ENCODE data around the gene SNHG17. TPM values are rescaled to one million over a fixed set of nuclear protein-coding genes. Genes with fewer than 3 reads are reported as not detected.
"Not testable (repeated sequence)": the region's sequence is repeated elsewhere in the genome, so short reads cannot be mapped to it uniquely, and the experiment has no call there.

SNHG17 gene
- total RNA-seq, 8 experiments from 2014 or later, result 12.4 to 69.3 (median 32.3) TPM

DNA sequence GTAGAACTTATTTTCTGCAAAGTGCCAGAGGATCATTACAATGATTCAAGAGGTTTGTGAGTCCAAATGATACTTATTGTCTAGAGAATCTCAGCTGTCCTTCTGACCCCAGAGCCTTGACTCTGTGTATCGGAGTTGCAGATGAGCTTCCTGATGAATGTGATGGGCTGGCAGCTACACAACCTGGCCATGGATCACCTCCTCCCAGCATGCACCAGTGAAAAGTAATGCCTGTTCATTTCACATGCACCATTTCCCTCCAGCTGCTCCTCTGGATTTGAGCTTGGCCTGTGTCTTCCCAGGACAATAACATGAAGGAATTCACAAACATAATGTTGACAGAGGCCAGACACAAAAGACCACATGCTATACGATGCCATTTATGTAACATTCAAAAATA is 30.0 kb downstream of the SNHG17 start:
- in situ Hi-C loops (cut with MboI; ENCODE audit: low pct_unique_long_range_greater_than_20kb in 2 of 9, low sequenced_read_pairs in 9 of 9, unreplicated experiment in 9 of 9), result loop anchor here in 2 of 9 experiments (25.0 kb wide), 2 partner anchors 168 to 343 kb away; no protein-coding TSS in a partner anchor
- no peak for ATAC-seq (replicated peaks in 6 of 8)
- 33 to 100% (median 96%) methylated on average over 1 to 2 of the region's 2 CpGs; no CpG with 5 or more reads in 2 of the 10 experiments for WGBS, 10 experiments

DNA sequence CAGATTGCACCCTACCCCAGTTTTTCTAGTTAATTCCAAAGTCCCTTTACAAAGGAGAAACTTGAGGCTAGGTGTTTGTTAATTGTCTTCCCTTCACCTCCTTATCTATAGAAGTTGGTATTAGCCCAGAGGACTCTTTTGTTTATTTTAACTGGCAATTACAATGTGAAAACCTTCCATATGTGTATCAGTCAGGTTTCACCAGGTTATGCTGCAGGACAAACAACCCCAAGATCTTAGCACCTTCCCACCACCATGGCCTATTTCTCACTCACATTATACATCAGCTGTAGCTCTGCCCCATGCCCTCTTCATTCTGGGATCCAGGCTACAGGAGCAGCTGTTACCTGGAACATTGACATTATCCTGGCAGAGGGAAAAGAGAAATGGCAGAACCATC is 31.1 kb downstream of the SNHG17 start:
- Histone ChIP-seq H3K4me1 (replicated peaks in 1 of 2) (no peaks in the 10 kb centered on the region), H3K27ac (no peak overlapping the region), H3K4me3 (no peak overlapping the region)
- in situ Hi-C loops (cut with MboI; ENCODE audit: low pct_unique_long_range_greater_than_20kb in 2 of 9, low sequenced_read_pairs in 9 of 9, unreplicated experiment in 9 of 9), result loop anchor here in 2 of 9 experiments (25.0 kb wide), 2 partner anchors 167 to 342 kb away; no protein-coding TSS in a partner anchor
- no peak for ATAC-seq (replicated peaks in 6 of 8)

More for the DNA sequence above, 30.0 kb downstream of the SNHG17 start:
- Histone ChIP-seq H3K4me1 (replicated peaks in 1 of 2) (no peaks in the 10 kb centered on the region), H3K4me3 (no peak overlapping the region), H3K27ac (no peak overlapping the region)

DNA sequence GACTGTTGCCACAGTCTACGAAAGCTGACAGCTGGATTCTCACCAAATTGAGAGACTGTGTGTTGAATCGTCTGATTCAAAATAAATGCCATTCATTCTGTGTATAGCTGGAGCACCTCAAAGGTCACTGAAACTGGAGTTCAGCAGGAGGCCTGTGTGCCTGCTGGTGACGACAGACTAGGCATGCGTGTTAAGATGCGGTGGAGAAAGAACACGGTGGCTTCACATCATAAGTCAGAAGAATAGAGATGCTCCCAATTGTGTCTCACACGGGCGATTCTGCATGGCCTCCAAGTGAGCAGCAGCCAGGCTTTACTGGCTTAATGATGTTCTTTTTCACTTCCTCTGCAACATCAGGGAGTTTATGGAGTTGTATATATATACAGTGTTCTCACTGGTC is 32.3 kb downstream of the SNHG17 start:
- no peak for ATAC-seq (replicated peaks in 6 of 8)
- no peak overlapping the region for H3K27ac ChIP-seq
- in situ Hi-C loops (cut with MboI; ENCODE audit: low pct_unique_long_range_greater_than_20kb in 2 of 9, low sequenced_read_pairs in 9 of 9, unreplicated experiment in 9 of 9), result loop anchor here in 2 of 9 experiments (25.0 kb wide), 2 partner anchors 166 to 341 kb away; no protein-coding TSS in a partner anchor
- 50 to 100% (median 88%) methylated on average over 1 to 7 of the region's 8 CpGs; no CpG with 5 or more reads in 1 of the 10 experiments for WGBS, 10 experiments
- H3K4me3 ChIP-seq, result no peak overlapping the region
- no peaks in the 10 kb centered on the region for H3K4me1 ChIP-seq (replicated peaks in 1 of 2)

DNA sequence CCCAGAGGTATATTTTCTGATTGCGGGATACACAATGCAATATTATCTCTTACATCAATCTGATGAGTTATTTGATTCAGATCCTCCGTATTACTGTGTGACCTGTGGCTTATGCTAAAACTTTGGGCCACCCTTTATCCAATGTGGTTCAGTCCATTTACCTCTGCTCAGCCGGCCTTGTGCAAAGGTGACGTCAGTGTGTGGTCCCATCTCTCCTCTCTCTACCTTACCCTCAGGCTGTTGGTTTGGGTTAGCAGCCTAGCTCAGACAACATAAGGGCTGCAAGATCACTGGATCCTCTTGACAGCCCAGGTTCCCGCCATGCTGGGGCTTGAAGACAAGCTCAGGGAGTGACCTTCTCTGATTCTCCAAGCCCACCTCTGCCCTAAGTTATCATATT is 33.0 kb downstream of the SNHG17 start:
- no peak for ATAC-seq (replicated peaks in 6 of 8)
- in situ Hi-C loops (cut with MboI; ENCODE audit: low pct_unique_long_range_greater_than_20kb in 2 of 9, low sequenced_read_pairs in 9 of 9, unreplicated experiment in 9 of 9), result loop anchor here in 2 of 9 experiments (25.0 kb wide), 2 partner anchors 165 to 340 kb away; no protein-coding TSS in a partner anchor
- H3K4me1 ChIP-seq (replicated peaks in 1 of 2), result no peaks in the 10 kb centered on the region
- no peak overlapping the region for H3K4me3 ChIP-seq
- 70 to 100% (median 83%) methylated on average over 1 to 2 of the region's 5 CpGs; no CpG with 5 or more reads in 3 of the 10 experiments for WGBS, 10 experiments
- no peak overlapping the region for H3K27ac ChIP-seq

DNA sequence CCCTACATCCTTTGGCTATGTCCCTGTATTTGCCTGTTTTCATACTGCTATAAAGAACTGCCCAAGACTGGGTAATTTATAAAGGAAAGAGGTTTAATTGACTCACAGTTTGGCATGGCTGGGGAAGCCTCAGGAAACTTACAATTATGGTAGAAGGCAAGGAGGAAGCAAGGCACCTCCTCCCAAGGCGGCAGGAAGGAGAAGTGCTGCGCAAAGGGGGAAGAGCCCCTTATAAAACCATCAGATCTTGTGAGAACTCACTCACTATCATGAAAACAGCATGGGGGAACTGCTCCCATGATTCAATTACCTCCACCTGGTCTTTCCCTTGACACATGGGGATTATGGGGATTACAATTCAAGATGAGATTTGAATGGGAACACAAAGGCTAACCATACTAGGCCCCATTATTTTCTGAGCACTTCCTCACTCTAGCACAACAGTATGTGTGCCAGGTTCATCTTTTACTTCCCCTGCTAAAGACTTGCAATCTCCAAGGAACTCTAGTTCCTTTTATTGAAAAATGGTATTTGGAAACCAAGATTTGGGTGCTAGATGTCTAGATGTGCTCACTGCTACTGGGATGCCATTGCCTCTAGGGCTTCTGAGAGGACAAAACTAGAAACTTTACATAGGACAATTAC is 39.3 kb downstream of the SNHG17 start:
- H3K27ac ChIP-seq; H3K4me1 ChIP-seq (replicated peaks in 1 of 2); ATAC-seq (replicated peaks in 6 of 8); H3K4me3 ChIP-seq; in situ Hi-C loops (cut with MboI; ENCODE audit: low pct_unique_long_range_greater_than_20kb in 2 of 9, low sequenced_read_pairs in 9 of 9, unreplicated experiment in 9 of 9): not testable (repeated sequence)
- WGBS, 10 experiments, result 75 to 95% (median 89%) methylated on average over 1 to 2 of the region's 2 CpGs; no CpG with 5 or more reads in 6 of the 10 experiments

DNA sequence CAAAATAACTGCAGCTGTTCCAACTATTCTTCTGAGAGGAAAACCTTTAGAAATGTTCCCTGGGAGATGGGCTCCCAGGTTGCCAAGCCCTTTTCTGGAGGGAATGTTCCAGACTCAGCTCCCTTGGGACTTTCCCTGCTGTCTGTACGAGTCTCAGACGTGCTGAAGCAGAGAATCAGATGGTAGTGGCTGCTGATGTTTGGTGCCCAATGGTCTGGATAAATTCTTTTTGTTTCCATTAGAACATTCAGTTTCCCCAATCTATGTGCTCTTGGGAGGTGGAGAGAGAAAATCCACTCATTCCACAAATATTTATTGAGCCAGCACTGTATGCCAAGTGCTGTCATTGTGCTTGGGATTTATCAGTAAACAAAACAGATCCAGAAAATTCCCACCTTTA is 40.0 kb downstream of the SNHG17 start:
- ATAC-seq (replicated peaks in 6 of 8), result no peak
- WGBS, 10 experiments, result 58 to 80% (median 64%) methylated on average over 1 to 2 of the region's 2 CpGs; no CpG with 5 or more reads in 7 of the 10 experiments
- no peak overlapping the region for H3K4me3 ChIP-seq
- in situ Hi-C loops (cut with MboI; ENCODE audit: low pct_unique_long_range_greater_than_20kb in 2 of 9, low sequenced_read_pairs in 9 of 9, unreplicated experiment in 9 of 9), result no loop called here
- no peak overlapping the region for H3K27ac ChIP-seq
- no peaks in the 10 kb centered on the region for H3K4me1 ChIP-seq (replicated peaks in 1 of 2)

DNA sequence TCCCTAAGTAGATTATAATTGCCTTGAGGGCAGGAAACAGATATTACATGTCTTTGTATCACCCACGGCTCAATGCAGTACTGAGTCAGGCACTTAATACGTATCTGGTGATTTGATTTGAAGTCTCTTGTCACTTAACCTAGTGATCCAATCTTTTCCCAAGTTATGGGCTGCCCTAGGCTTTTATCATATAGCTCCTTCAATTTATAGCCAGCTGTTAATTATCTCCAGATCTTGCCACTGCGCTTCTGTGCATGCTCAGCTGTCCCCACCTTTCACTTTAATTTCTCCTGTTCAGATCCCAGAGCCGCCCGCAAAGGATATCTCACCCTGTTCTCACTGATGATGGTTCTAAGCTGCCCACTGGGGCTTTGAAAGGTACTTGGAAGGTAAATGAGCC is 41.9 kb downstream of the SNHG17 start:
- in situ Hi-C loops (cut with MboI; ENCODE audit: low pct_unique_long_range_greater_than_20kb in 2 of 9, low sequenced_read_pairs in 9 of 9, unreplicated experiment in 9 of 9), result no loop called here
- ATAC-seq (replicated peaks in 6 of 8), result no peak
- WGBS, 10 experiments, result 0 to 100% (median 80%) methylated on average over 1 to 5 of the region's 5 CpGs; no CpG with 5 or more reads in 1 of the 10 experiments
- Histone ChIP-seq H3K4me1 (replicated peaks in 1 of 2) (no peaks in the 10 kb centered on the region), H3K27ac (no peak overlapping the region), H3K4me3 (no peak overlapping the region)

DNA sequence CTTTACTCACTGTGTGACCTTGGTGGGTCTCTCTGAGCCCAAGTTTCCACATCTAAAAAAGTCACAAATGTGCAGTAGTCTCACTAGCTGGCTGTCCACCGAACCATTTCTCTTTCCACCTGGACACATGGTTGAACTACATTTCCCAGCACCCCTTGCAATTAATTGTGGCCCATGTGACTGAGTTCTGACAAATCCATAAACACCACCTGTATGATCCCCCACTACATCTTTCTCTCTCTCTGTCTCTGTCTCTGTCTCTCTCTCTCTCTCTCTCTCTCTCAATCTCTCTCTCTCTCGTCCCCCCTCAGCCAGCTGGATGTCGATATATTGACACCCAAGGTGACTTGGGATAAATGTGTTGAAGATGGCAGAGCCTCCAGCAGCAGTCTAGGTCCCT is 42.8 kb downstream of the SNHG17 start:
- WGBS, 10 experiments, result 0 to 75% (median 55%) methylated on average over 1 to 3 of the region's 3 CpGs; no CpG with 5 or more reads in 2 of the 10 experiments
- no peak overlapping the region for H3K27ac ChIP-seq
- H3K4me3 ChIP-seq, result no peak overlapping the region
- no peaks in the 10 kb centered on the region for H3K4me1 ChIP-seq (replicated peaks in 1 of 2)
- peak in 1 of 8 experiments; percentile 34 for ATAC-seq (replicated peaks in 6 of 8)
- in situ Hi-C loops (cut with MboI; ENCODE audit: low pct_unique_long_range_greater_than_20kb in 2 of 9, low sequenced_read_pairs in 9 of 9, unreplicated experiment in 9 of 9), result no loop called here

DNA sequence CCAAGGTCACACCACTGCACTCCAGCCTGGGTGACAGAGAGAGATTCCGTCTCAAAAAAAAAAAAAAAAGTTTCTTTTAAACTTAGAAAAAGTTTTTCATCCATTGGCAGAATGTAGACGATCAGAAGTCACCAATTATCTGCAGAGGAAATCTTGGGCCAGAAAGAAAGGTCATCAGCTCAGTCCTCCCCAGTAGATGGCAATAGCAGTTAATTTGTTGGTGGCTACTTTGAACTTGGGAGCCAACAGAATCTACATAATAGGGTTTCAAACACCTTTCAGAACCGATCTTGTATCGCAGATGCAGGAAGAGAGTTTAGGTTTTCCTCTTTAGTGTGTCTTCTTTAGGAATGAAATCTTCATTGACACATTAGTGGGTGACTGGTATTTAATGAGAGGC is 47.2 kb downstream of the SNHG17 start:
- no peak overlapping the region for H3K27ac ChIP-seq
- ATAC-seq (replicated peaks in 6 of 8), result no peak

DNA sequence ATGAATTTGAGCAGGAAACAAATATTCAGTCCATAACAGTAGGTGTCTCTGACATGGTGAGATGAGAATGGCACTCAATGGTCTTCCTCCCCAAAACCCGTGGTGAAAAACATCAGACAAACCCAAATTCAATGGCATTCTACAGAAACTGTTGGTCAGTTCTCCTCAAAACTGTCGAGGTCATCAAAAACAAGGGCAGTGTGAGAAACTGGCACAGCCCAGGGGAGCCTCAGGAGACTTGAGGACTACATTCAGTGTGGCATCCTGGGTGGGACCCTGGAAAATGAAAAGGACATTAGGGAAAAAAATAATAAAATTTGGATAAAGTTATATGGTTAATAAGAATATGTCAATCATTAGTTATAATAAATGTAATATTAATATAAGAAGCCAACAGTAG is 48.3 kb downstream of the SNHG17 start:
- 0 to 60% (median 46%) methylated on average over 1 to 2 of the region's 2 CpGs; no CpG with 5 or more reads in 2 of the 10 experiments for whole genome bisulfite sequencing, 10 experiments
- Histone ChIP-seq H3K27ac (no peak overlapping the region), H3K4me1 (replicated peaks in 1 of 2) (no peaks in the 10 kb centered on the region), H3K4me3 (no peak overlapping the region)
- in situ Hi-C loops (cut with MboI; ENCODE audit: low pct_unique_long_range_greater_than_20kb in 2 of 9, low sequenced_read_pairs in 9 of 9, unreplicated experiment in 9 of 9), result no loop called here
- ATAC-seq (replicated peaks in 6 of 8), result no peak

More for the DNA sequence above, 47.2 kb downstream of the SNHG17 start:
- 49 to 100% (median 66%) methylated on average over 2 to 4 of the region's 4 CpGs; no CpG with 5 or more reads in 1 of the 10 experiments for WGBS, 10 experiments
- Histone ChIP-seq H3K4me3 (no peak overlapping the region), H3K4me1 (replicated peaks in 1 of 2) (no peaks in the 10 kb centered on the region)
- in situ Hi-C loops (cut with MboI; ENCODE audit: low pct_unique_long_range_greater_than_20kb in 2 of 9, low sequenced_read_pairs in 9 of 9, unreplicated experiment in 9 of 9), result no loop called here

DNA sequence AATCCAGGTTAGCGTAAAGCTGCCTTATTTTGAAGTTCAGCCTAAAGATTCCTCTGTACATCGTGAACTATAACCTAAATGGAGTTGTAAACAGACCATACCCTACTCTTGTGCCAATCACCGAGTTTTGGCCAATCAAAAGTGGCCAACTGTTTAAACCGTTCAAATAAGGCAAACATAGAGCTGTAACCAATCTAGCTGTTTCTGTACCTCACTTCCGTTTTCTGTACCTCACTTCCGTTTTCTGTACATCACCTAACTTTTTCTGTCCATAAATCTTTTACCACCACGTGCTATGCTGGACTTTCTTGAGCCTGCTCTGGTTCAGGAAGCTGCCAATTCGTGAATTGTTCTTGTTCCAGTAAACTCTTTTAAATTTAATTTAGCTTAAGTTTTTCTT is 49.1 kb downstream of the SNHG17 start:
- in situ Hi-C loops (cut with MboI; ENCODE audit: low pct_unique_long_range_greater_than_20kb in 2 of 9, low sequenced_read_pairs in 9 of 9, unreplicated experiment in 9 of 9), result no loop called here
- no peaks in the 10 kb centered on the region for H3K4me1 ChIP-seq (replicated peaks in 1 of 2)
- no peak for ATAC-seq (replicated peaks in 6 of 8)
- no peak overlapping the region for H3K27ac ChIP-seq
- H3K4me3 ChIP-seq, result no peak overlapping the region
- 37 to 93% (median 77%) methylated on average over 2 to 8 of the region's 8 CpGs; no CpG with 5 or more reads in 2 of the 10 experiments for WGBS, 10 experiments

DNA sequence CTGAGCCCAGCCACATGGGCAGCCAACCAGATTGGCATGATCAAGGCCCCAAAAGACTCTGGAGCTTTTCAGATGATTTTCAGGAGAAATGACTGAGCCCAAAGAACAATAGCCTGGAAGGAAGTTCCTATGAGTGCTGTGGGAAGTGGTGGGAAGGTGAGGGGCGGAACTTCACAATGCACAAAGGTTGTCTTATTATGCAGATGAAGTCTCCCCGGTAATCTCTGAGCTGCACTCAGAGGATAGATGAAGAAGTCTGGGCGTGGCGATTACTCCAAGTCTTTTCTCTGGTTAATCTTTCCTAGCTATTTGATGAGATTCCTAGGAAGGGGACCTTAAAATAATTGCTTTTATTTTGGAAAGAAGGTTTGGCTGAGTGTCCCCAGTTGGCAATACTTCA is 52.0 kb downstream of the SNHG17 start:
- Histone ChIP-seq H3K4me1 (replicated peaks in 1 of 2) (no peaks in the 10 kb centered on the region), H3K4me3 (no peak overlapping the region), H3K27ac (no peak overlapping the region)
- ATAC-seq (replicated peaks in 6 of 8), result no peak
- in situ Hi-C loops (cut with MboI; ENCODE audit: low pct_unique_long_range_greater_than_20kb in 2 of 9, low sequenced_read_pairs in 9 of 9, unreplicated experiment in 9 of 9), result no loop called here
- WGBS, 10 experiments, result 40 to 76% (median 60%) methylated on average over 1 to 4 of the region's 4 CpGs; no CpG with 5 or more reads in 5 of the 10 experiments

DNA sequence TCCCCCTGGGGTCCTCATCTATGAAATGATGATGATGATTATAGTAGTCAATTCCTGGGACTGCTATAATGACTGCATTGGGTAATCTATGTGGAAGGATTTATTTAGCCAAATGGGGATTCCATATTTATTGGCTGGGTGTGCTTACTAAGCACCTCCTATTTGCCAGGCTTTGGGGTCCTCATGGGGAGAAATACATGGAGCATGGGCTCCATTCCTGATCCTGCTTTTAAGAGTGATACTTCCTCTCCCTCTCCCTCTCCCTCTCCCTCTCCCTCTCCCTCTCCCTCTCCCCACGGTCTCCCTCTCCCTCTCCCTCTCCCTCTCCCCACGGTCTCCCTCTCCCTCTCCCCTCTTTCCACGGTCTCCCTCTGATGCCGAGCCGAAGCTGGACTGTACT is 57.3 kb downstream of the SNHG17 start:
- H3K4me1 ChIP-seq (replicated peaks in 1 of 2); H3K4me3 ChIP-seq; in situ Hi-C loops (cut with MboI; ENCODE audit: low pct_unique_long_range_greater_than_20kb in 2 of 9, low sequenced_read_pairs in 9 of 9, unreplicated experiment in 9 of 9); ATAC-seq (replicated peaks in 6 of 8); H3K27ac ChIP-seq: not testable (repeated sequence)
- WGBS, 10 experiments, result no CpG with 5 or more reads among the region's 5 CpGs
